Brain microvascular endothelial cell (primary cell): ENCODE data around the gene FBXO31.

Experiments
- DNase-seq: peaks from one replicate; pipeline ENCODE4 v3.0.0-alpha.2; 2020
- H3K27ac ChIP-seq: fragments of 250-450 bp; sonication (Bioruptor Pico); 2 replicates; pipeline ENCODE4 v1.5.1; 2020; ENCODE audit warnings: mild to moderate bottlenecking, moderate library complexity
- H3K27me3 ChIP-seq: fragments of 250-450 bp; sonication (Bioruptor Pico); replicated peaks from 2 replicates; pipeline ENCODE4 v1.5.1; 2020; ENCODE audit warnings: mild to moderate bottlenecking
- H3K36me3 ChIP-seq: fragments of 250-450 bp; sonication (Bioruptor Pico); replicated peaks from 2 replicates; pipeline ENCODE4 v1.5.1; 2020; ENCODE audit warnings: mild to moderate bottlenecking
- H3K4me3 ChIP-seq: 2 replicates; pipeline ENCODE4 v1.5.1; 2011; ENCODE audit warnings: low read depth, mild to moderate bottlenecking, control low read depth, low read length, moderate library complexity
- in situ Hi-C: cut with HindIII; loops from 2 replicates; pipeline ENCODE4 v1.10.0; 2017; ENCODE audit warnings: low sequenced_read_pairs, low pct_ligation_motif_present
- TF ChIP-seq, protein P1 (sequence below): IDR thresholded peaks from 2 replicates; pipeline ENCODE4 v1.5.1; 2011; ENCODE audit warnings: low read depth, mild to moderate bottlenecking, moderate library complexity, low read length, control low read depth, inconsistent platforms; ENCODE audit errors: missing control alignments

FBXO31 gene, protein sequence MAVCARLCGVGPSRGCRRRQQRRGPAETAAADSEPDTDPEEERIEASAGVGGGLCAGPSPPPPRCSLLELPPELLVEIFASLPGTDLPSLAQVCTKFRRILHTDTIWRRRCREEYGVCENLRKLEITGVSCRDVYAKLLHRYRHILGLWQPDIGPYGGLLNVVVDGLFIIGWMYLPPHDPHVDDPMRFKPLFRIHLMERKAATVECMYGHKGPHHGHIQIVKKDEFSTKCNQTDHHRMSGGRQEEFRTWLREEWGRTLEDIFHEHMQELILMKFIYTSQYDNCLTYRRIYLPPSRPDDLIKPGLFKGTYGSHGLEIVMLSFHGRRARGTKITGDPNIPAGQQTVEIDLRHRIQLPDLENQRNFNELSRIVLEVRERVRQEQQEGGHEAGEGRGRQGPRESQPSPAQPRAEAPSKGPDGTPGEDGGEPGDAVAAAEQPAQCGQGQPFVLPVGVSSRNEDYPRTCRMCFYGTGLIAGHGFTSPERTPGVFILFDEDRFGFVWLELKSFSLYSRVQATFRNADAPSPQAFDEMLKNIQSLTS

DNA sequence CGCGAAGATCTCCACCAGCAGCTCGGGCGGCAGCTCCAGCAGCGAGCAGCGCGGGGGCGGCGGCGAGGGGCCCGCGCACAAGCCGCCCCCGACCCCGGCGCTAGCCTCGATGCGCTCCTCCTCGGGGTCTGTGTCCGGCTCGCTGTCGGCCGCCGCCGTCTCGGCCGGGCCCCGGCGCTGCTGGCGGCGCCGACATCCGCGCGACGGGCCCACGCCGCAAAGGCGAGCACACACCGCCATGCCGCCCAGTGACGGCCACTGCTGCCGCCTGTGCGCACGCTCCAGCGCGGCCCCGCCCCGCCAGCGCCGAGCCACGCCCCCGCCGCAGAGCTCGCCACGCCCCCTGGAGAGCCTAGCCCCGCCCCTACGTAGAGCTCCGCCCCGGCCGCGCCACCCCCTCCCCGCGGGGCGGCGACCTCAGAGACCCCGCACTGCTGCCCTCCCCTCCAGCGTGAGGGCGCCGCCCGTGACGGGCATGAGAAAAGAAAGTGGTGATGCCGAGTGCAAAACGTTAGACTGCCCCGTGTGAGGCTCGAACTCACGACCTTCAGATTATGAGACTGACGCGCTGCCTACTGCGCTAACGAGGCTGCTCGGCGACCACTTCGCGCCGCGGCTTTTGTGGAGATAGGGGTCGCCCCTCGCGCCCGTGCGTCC lies at the start of gene FBXO31:
FBXO31 (minus strand) TSS at position 272 of the 657 bp plus-strand sequence; CDS start at position 240, 32 bp downstream.
- in situ Hi-C loops, result no loop called here
- no peaks in the 10 kb centered on the region for H3K36me3 ChIP-seq
- TF ChIP-seq, protein P1, sequence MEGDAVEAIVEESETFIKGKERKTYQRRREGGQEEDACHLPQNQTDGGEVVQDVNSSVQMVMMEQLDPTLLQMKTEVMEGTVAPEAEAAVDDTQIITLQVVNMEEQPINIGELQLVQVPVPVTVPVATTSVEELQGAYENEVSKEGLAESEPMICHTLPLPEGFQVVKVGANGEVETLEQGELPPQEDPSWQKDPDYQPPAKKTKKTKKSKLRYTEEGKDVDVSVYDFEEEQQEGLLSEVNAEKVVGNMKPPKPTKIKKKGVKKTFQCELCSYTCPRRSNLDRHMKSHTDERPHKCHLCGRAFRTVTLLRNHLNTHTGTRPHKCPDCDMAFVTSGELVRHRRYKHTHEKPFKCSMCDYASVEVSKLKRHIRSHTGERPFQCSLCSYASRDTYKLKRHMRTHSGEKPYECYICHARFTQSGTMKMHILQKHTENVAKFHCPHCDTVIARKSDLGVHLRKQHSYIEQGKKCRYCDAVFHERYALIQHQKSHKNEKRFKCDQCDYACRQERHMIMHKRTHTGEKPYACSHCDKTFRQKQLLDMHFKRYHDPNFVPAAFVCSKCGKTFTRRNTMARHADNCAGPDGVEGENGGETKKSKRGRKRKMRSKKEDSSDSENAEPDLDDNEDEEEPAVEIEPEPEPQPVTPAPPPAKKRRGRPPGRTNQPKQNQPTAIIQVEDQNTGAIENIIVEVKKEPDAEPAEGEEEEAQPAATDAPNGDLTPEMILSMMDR, result no peak
- peak within 1 kb of the TSS; percentile 65 for H3K27ac ChIP-seq
- no peaks in the 10 kb centered on the region for H3K27me3 ChIP-seq
- H3K4me3 ChIP-seq, result peak within 1 kb of the TSS; percentile 72
- peak; percentile 87 for DNase-seq

DNA sequence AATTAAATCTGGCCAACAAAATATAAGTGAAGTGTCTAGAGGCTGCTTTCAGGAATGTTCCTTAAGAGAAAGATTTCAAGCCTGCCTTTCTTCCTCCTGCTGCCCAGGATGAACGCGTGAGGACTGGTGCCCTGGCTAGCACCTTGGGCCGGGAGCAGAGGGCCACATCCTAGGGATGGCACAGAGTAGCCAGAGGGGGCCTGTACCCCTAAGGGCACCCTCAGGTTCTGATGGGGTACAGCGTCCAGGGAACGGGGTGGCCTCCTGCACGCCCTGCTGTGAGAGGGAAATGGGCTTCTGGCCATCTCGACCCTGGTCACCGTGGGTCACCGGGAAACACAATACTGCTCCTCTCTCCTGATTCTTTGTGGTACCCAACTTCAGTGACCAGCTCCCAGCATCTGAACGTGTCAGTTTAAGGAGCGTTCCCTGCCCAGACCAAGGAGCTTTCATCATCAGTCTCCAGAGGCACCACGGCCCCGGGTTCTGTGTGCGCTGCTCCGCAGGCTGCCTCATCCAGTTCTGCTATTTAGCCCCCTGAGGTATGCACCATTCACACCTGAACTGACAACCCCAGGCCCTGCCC lies 48.8 kb upstream of the FBXO31 start:
- no peak for DNase-seq
- Histone ChIP-seq H3K27me3 (no peaks in the 10 kb centered on the region), H3K4me3 (no peak overlapping the region), H3K27ac (no peak overlapping the region), H3K36me3 (no peaks in the 10 kb centered on the region)
- in situ Hi-C loops, result no loop called here
- TF ChIP-seq, protein P1, result no peak

DNA sequence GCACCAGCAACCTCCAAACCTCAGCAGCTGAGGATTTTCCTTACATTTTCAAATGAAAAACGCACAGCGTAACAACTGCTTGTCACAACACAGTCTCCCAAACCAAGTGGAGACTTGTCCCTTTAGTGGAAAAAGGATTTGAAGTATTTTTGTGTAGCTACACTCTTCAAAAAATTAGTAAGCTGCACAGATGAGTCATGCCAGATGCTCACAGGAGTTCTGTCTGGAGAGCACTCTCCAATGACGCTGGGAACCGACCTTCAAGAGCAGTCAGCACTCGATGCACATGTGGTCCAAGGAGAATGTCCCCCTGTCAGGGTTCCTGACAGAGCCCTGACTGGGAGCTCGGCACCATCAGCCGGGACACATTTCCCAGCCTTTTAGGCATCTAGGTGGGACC lies 48.4 kb upstream of the FBXO31 start:
- no peak overlapping the region for H3K27ac ChIP-seq
- TF ChIP-seq, protein P1, result no peak
- DNase-seq, result peak; percentile 80

DNA sequence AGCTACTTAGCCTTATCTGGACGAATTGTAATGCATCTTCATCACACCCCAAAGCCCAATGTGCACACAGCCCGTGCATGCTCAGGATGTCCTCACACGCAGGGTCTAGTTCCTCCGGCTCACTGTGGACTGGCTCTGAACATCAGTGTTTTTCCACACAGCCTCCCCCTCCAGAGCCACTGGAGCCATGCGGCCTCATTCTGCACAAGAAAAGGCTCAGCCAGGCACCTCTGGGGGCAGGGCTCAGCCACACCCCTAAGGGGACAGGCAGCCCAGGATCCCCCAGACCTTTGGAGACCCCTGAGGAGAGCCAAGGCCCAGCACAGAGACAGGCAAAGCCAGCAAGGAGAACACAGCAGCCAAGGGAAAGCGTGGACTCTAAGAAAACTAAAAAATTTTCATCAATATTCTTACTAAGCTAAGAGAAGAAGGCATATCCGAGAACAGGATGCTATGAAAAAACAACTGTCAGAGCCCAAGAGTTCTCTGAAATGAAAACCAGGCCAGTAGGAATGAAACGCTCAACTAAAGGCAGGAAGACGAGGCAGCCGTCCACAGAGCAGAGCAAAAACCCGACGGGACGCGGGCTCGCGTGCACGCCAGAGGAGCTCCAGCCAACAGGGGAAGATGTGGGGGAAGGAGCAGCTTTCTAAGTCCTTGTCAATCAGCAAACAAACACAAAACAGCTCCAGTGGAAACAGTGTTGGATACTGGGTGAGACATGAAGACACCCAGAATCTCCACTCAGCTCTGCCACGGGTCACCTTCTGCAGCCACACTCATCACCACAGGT lies 43.0 kb upstream of the FBXO31 start:
- Histone ChIP-seq H3K27ac (no peak overlapping the region), H3K4me3 (no peak overlapping the region), H3K36me3 (no peaks in the 10 kb centered on the region), H3K27me3 (no peaks in the 10 kb centered on the region)
- TF ChIP-seq, protein P1, result no peak
- DNase-seq, result no peak
- in situ Hi-C loops, result no loop called here

More for the DNA sequence above, 48.4 kb upstream of the FBXO31 start:
- no peaks in the 10 kb centered on the region for H3K27me3 ChIP-seq
- in situ Hi-C loops, result no loop called here
- no peak overlapping the region for H3K4me3 ChIP-seq
- no peaks in the 10 kb centered on the region for H3K36me3 ChIP-seq

DNA sequence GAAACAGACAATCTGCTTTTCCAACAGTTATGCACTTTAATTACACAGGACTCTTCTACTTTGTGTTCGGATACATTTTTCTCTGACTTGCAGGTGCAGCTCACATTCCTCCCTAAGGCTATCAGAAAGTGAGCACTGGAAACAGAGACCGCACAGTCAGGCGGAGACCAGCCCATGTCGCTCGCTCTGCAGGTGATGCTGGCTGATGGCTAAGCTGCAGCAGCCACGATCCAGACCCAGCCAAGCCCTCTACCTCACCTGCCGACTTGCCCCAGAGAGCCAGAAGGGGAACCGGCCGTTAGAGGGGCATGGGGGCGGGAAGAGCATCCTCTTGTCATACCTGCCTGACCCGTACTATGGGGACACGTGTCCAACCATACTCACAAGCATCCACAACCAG lies 42.4 kb upstream of the FBXO31 start:
- no peaks in the 10 kb centered on the region for H3K27me3 ChIP-seq
- in situ Hi-C loops, result no loop called here
- DNase-seq, result no peak
- no peak overlapping the region for H3K27ac ChIP-seq
- H3K4me3 ChIP-seq, result no peak overlapping the region
- TF ChIP-seq, protein P1, result no peak
- peaks cover 2% of the 10 kb centered on the region for H3K36me3 ChIP-seq
